Activated gamma-delta T cell (primary cell): ENCODE data around the gene OGDHL.
"Not testable (repeated sequence)": the region's sequence is repeated elsewhere in the genome, so short reads cannot be mapped to it uniquely, and the experiment has no call there.

Experiments
- DNase-seq: peaks from one replicate; lab custom pipeline; 2025; lab: John Stamatoyannopoulos, UW

Gene OGDHL

DNA sequence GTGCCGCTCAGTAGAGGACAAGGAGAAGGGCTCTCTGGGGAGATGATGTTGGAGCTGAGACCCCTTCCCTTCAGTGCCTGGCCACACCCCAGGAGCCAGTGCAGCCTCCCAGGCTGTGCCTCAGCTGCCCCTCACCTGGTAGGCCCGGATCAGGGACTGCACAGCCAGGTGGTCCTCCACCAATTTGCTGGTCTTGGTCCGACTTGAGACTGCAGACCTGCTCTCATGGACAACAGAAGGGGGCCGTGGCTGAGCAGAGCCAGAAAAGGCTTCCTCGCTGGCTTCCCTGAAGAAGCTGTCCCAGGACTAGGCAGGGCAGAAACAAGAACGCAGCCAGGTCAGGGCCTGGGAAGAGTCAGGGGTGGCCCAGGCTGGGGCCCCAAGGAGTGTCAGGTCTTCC lies 5.5 kb downstream of the OGDHL start:
- DNase-seq = no peak

DNA sequence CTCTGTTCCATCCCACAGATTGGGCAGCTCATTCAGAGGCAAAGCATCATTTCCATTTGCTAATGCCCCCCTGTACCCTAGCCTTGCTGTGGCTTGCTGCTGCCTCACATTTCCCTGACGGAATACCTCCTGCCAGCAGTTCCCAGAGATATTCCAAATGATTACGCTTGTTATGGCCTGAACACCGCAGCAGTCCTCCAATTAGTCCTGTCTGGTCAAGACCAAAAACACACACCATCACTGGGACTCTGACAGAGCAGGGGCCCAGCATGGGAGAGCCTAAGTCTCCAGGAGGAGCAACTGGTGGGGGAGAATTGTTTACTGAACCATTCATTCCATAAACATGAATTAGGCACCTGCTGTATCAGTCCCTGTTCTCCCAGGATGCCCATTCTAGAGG lies 6.1 kb downstream of the OGDHL start:
- DNase-seq = no peak

- not testable (repeated sequence) for DNase-seq
These were observed 7.2 kb downstream of the OGDHL start for GRCh38 chr10:49754951-49755350.

DNA sequence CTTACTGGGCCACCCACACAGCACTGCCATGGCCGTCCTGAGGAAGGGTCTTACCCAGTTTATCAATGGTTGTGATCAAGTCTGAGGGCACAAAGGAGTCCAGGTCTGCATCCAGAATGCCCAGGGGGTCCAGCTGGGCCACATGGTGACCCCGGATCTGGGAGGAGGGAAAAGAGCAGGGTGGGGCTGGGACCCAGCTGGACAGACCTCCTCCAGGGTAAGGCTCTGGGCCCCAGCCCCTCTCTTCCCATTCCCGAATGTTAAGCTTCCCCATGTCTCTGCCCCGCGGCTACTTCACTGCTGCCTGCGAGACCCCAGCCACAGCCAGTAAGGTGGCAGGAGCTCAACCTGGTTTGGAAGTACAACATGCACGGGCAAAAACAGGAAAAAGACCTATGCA lies 9.5 kb downstream of the OGDHL start:
- DNase-seq = no peak

DNA sequence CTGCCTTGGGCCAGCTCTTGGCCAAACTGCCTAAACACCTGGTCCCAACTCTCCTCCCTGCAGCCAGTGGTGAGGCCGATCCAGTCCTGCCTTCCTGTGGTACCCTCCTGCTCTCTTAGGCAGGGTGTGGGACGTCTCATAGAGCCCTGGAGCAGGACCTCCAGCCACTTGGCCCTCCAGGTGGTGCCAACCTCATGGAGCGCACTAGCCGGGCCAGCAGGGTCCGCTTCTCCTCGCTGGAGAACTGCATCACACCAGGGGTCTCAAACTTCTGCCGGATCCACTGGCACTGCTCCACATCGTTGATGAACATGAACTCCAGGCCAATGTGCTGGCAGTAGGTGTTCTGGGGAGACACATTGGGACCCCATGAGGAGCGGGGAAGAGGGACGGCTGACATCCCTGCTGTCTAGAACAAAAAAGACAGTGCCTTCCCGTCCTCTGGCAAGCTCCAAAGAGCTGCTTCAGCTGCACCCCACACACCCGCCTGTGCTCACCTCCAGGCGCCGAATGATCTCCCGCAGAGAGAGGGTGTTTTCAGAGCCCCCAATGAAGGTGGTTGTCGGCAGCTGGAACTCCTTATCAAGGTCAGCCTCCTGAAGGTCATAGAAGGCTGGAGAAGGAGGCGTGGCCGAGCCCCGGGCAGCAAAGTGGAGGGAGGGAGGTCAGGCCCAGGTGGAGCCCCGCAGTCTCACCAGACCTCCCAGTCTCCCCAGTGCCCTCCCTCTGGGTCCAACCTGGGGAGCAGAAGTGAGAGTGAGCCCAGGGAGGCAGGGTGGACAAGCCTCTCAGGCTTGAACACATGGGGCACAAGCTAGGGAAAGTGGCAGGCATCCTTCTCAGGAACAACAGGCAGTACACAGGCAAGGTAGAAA lies 10.2 kb downstream of the OGDHL start:
- no peak for DNase-seq

DNA sequence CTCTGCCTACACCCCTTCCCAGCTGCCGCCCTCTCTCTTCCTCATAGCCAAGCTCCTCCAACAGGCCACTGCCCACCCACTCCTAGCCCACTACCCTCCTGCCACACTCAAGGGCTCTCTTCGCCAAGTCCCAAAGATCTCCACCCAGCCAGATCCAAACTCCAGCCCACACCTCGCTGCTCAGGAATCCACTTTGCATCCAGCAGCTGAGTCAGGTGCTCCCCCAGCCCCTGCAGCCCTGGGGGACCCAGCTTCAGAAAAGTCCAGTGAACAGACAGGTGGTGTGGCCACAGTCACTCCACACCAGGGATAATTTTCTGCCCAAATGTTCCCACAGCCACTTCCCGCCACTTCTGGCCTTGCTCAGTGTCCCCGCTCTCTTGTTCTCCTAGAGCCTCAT lies 10.9 kb downstream of the OGDHL start:
- DNase-seq = no peak

- DNase-seq = no peak
These were observed 11.6 kb downstream of the OGDHL start for GRCh38 chr10:49750546-49750945.

- no peak for DNase-seq
These were observed 12.3 kb downstream of the OGDHL start for GRCh38 chr10:49749556-49750491.

DNA sequence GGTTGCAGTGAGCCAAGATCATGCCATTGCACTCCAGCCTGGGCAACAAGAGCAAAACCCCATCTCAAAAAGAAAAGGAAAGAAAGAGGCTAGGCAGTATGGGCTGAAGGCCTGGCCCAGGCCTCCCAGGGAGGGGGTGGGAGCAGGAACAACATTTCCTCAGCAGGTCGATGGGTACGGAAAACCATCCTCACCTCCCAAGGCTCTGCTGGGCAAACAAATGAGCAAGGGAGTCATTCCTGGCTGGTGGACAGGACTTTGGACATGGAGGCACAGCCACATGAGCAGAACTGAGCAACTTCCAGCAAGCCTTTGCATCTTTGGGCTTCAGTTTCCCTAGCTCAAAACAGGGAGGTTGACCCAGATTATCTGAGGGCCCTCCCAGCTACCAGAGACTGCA lies 13.0 kb downstream of the OGDHL start:
- DNase-seq = no peak

- DNase-seq = no peak
These were observed 14.1 kb downstream of the OGDHL start for GRCh38 chr10:49748006-49748405.

- DNase-seq = no peak
These were observed 14.8 kb downstream of the OGDHL start for GRCh38 chr10:49747303-49747646.

DNA sequence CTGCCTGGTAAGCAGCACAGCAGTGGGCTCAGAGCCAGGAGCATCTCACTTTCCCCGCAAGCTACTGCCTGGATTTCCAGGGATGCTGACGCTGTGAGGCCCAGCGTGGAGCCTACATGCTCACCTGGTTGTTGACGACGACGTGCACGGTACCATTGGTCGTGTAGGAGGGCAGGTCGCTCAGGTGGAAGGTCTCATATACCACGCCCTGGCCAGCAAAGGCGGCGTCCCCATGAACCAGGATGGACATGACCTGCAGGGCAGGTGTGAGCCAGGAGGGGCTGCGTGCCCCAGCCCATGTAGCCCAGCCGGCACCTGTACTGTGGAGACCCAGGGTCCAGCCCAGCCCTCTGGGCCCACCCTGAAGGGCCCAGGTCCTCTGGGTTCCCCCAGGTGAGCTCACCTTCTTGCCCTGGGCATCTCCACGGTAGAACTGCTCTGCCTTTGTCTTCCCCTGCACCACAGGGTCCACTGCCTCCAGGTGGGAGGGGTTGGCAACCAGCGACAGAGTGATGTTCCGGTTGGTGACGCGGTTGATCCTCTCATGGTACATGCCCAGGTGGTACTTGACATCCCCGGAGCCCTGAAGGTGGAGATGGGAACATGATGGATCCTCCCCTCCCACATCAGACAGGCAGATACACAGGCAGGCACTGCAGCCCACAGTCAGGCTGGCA lies 15.4 kb downstream of the OGDHL start:
- DNase-seq = no peak

DNA sequence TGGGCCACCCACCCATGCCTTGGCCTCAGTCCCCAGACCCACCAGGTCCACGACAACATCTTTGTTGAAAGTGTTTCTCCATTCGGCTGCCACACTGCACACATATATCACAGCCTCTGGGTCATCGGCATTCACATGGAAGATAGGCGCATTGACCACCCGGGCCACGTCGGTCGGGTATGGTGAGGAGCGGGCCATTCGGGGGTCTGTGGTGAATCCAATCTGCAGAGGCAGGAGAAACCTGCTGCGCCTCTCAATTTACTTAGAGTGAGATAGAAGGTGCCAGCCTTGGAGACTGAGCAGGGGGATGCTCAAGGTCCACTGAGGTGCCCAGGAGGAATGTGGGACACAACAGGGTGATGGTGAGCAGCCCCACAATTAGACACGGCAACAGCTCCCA lies 16.4 kb downstream of the OGDHL start:
- no peak for DNase-seq

DNA sequence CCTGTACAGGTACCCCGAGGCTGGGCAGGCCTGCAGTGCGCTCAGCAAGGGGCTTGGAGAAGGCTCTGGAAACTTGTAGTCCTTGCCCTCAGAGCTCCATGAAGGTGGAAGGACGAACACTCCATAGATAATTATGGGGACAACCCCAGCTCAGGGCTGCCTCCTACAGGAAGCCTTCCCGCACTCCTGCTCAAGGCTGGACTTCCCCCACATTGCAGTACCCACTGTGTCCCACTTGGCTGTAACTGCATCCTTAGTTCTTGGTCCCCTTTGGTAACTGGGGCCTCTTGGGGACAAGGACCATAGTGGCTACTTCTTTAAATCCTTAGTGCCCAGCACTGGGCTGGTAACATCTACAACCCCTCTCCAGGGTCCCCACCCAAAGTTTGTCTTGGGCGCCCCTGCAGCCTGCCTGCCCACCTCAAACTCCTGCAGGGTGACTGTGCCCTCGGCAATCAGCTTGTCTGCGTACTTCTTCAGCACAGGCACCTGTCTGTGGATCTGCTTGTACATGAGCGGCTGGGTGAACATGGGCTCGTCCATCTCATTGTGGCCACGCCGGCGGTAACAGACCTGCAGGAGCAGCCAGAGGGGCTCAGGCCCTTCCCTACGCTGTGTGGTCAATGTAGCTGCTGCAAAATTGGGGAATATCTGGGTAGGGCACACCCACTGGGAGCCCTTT lies 17.1 kb downstream of the OGDHL start:
- DNase-seq = no peak

- no peak for DNase-seq
These were observed 17.9 kb downstream of the OGDHL start for GRCh38 chr10:49744091-49744685.

DNA sequence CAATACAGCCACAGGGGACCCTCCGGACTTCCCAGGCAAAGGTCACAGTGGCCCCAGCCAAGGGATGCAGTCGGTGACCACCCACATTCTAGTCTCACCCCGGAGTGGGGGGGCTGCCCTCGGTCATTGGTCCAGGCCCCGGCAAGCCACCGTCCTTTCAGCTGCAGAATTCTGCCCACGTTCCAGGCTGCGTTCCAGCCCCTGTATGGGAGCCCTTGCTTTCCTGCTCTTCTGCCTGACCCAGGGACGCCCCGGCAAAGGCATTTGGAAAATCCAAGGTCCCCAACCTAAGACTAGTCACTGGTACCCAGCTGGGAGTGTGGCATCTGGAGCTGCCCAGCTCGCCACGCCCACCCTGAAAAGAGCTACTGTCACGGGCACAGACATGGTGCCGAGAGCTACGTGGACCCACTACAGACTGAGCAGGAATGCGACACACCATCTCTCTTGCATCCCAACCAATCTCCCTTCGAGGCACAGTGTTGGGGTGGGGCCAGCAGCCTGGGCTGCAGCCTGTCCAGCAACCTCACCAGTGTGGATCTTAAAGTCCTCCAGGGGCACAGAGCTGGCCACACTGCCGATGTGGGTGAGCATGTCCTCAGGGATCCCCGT lies 18.6 kb downstream of the OGDHL start:
- no peak for DNase-seq

GRCh38 chr10:49742683-49743463 lies 19.2 kb downstream of the OGDHL start:
- DNase-seq = no peak

GRCh38 chr10:49741108-49741995 lies 20.8 kb downstream of the OGDHL start:
- DNase-seq = no peak
